Vagina (tissue), 2 donors: ENCODE results near the gene PRKCE. TPM values are rescaled to one million over a fixed set of nuclear protein-coding genes. Genes with fewer than 3 reads are reported as not detected.
A peak's percentile ranks its signal among the peaks of the same experiment; 100 is the strongest.
"Not testable (repeated sequence)": the region's sequence is repeated elsewhere in the genome, so short reads cannot be mapped to it uniquely, and the experiment has no call there.

Source experiments
- DNase-seq, 2 donors: peaks; one replicate each; pipeline ENCODE4 v3.0.0-alpha.2; 2017; ENCODE audit errors: extremely low spot score in 2 of 2
- H3K27ac ChIP-seq: fragments of 200-600 bp; sonication (generic); one replicate; pipeline ENCODE4 v1.5.1; 2019
- H3K27me3 ChIP-seq: fragments of 200-600 bp; sonication (generic); one replicate; pipeline ENCODE4 v1.5.1; 2019
- H3K36me3 ChIP-seq, 2 donors: fragments of 200-600 bp; sonication (generic); one replicate each; pipeline ENCODE4 v1.5.1; 2017 to 2019
- H3K4me1 ChIP-seq: fragments of 200-600 bp; sonication (generic); one replicate; pipeline ENCODE4 v1.5.1; 2019
- H3K4me3 ChIP-seq, 2 donors: fragments of 200-600 bp; sonication (generic); 1 replicate in 1 of 2; 2 replicates in 1 of 2; pipeline ENCODE4 v1.5.1; 2016 to 2019
- H3K9me3 ChIP-seq: fragments of 200-600 bp; sonication (generic); one replicate; pipeline ENCODE4 v1.5.1; 2019
- POLR2A ChIP-seq, 2 donors: fragments of 450-650 bp; IDR thresholded peaks; one replicate each; pipeline ENCODE4 v1.6.1; 2017; ENCODE audit warnings: antibody characterized with exemption in 2 of 2, mild to moderate bottlenecking in 2 of 2, moderate library complexity in 2 of 2
- POLR2AphosphoS5 ChIP-seq, 2 donors: sonication (generic); formaldehyde crosslinking; IDR thresholded peaks; one replicate each; pipeline ENCODE4 v1.9.0; 2017; ENCODE audit warnings: antibody characterized with exemption in 2 of 2, mild to moderate bottlenecking in 2 of 2, low read depth in 1 of 2; ENCODE audit not compliant: insufficient read depth in 1 of 2
- intact Hi-C: fragments of 100-400 bp; cut with DNase I; formaldehyde crosslinking; loops from one replicate; pipeline ENCODE4 v1.15.1; 2023
- total RNA-seq: library from RNA; depleted of rRNA; stranded (reverse); fragments of >200 nt; gene quantifications from one replicate; pipeline ENCODE4 v1.2.3, GENCODE V29; 2016
- TF ChIP-seq, protein P1 (sequence below), 3 experiments: fragments of 450-650 bp in 2 of 3; fragments of 200-600 bp in 1 of 3; sonication (generic) in 1 of 3; IDR thresholded peaks; one replicate each; pipeline ENCODE4 v1.5.1; 2017 to 2019; ENCODE audit warnings: antibody characterized with exemption in 3 of 3, mild to moderate bottlenecking in 2 of 3, moderate library complexity in 2 of 3

The PRKCE gene
- total RNA-seq, 1 donor from 2014 or later, result 11.8 TPM

DNA sequence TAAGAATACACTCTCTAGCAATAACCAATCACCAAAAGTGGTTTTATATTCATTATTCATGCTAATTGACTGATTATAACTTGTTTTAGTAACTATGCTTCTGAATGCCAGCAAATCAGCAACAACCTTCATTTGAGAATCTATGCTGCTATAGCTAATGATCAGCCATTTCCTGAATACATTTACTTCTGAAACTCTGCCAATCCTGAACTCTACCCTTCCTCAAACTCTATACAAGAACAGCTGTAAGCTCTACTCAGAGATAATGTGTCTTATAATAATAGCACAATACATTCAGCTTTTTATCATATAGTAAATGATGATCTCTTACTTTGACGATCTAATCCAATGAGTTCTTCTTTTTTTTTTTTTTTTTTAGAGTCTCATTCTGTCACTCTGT, 560.0 kb downstream of the PRKCE start:
- Histone ChIP-seq H3K27ac (no peak overlapping the region), H3K36me3 (no peaks in the 10 kb centered on the region), H3K27me3 (no peaks in the 10 kb centered on the region), H3K4me3 (no peak overlapping the region), H3K4me1 (no peaks in the 10 kb centered on the region), H3K9me3 (peaks cover 2% of the 10 kb centered on the region)
- no peak for DNase-seq
- intact Hi-C loops, result no loop called here
- TF ChIP-seq POLR2AphosphoS5 (IDR thresholded peaks at IDR 0.05; ENCODE audit: insufficient read depth in 1 of 2, low read depth in 1 of 2), result no peak
- TF ChIP-seq, protein P1, sequence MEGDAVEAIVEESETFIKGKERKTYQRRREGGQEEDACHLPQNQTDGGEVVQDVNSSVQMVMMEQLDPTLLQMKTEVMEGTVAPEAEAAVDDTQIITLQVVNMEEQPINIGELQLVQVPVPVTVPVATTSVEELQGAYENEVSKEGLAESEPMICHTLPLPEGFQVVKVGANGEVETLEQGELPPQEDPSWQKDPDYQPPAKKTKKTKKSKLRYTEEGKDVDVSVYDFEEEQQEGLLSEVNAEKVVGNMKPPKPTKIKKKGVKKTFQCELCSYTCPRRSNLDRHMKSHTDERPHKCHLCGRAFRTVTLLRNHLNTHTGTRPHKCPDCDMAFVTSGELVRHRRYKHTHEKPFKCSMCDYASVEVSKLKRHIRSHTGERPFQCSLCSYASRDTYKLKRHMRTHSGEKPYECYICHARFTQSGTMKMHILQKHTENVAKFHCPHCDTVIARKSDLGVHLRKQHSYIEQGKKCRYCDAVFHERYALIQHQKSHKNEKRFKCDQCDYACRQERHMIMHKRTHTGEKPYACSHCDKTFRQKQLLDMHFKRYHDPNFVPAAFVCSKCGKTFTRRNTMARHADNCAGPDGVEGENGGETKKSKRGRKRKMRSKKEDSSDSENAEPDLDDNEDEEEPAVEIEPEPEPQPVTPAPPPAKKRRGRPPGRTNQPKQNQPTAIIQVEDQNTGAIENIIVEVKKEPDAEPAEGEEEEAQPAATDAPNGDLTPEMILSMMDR (IDR thresholded peaks at IDR 0.05), result no peak

DNA sequence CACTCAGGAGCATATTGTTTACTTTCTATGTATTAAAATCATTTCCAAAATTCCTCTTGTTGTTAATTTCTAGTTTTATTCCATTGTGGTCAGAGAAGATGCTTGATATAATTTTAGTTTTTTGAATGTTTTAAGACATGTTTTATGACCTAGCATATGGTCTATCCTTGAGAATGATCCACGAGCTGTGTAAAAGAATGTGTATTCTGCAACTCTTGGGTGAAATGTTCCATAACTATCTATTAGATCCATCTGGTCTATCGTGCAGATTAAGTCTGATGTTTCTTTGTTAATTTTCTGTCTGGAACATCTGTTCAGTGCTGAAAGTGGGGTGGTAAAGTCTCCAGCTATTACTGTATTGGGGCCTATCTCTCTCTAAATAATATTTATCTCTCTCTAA, 562.4 kb downstream of the PRKCE start:
- no peaks in the 10 kb centered on the region for H3K36me3 ChIP-seq
- TF ChIP-seq POLR2AphosphoS5 (IDR thresholded peaks at IDR 0.05; ENCODE audit: insufficient read depth in 1 of 2, low read depth in 1 of 2) (no peak), POLR2A (IDR thresholded peaks at IDR 0.05) (no peak)
- TF ChIP-seq, protein P1 (IDR thresholded peaks at IDR 0.05), result no peak
- no peak overlapping the region for H3K27ac ChIP-seq
- H3K9me3 ChIP-seq, result peaks cover under 1% of the 10 kb centered on the region
- H3K27me3 ChIP-seq, result no peaks in the 10 kb centered on the region
- intact Hi-C loops, result no loop called here
- no peaks in the 10 kb centered on the region for H3K4me1 ChIP-seq
- no peak for DNase-seq
- no peak overlapping the region for H3K4me3 ChIP-seq

DNA sequence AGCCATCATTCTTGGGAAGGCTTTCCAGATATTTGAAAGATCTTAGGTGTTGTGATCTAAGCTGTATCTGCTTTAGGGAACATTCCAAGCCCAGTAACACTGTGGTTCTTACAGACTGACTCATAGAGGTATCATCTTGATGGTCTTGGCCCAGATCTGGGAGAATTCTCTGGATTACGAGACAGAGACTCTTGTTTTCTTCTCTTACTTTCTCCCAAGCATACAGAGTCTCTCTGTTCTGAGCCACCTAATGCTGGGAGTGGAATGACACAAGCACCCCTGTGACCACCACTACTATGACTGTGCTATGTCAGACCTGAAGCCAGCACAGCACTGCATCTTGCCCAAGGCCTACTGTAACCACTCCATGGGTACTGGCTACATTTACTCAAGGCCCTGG, 564.7 kb downstream of the PRKCE start:
- intact Hi-C loops, result no loop called here
- Histone ChIP-seq H3K9me3 (no peaks in the 10 kb centered on the region), H3K36me3 (no peaks in the 10 kb centered on the region), H3K4me3 (no peak overlapping the region), H3K27me3 (no peaks in the 10 kb centered on the region), H3K4me1 (no peaks in the 10 kb centered on the region), H3K27ac (no peak overlapping the region)
- DNase-seq, result no peak
- TF ChIP-seq POLR2AphosphoS5 (IDR thresholded peaks at IDR 0.05; ENCODE audit: insufficient read depth in 1 of 2, low read depth in 1 of 2), result no peak
- TF ChIP-seq, protein P1 (IDR thresholded peaks at IDR 0.05), result no peak
- TF ChIP-seq POLR2A (IDR thresholded peaks at IDR 0.05), result no peak

DNA sequence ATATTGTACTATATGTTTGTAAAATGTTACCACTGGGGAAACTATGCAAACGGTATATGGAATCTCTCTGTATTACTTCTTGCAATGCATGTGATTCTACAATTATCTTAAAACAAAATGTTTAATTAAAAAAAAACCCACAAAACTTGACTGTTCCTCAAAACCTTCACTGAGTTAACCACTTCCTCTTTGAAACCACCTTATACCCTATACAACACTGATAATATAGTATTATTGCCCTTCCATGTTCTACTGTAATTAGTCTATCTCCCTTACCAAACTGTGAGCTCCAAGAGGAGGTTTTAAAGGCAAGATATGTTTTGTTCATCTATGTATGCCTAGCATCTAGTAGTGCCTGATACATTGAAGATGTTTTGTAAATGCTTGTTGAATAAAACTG, 572.0 kb downstream of the PRKCE start:
- H3K36me3 ChIP-seq, H3K27ac ChIP-seq, H3K27me3 ChIP-seq, H3K4me1 ChIP-seq, DNase-seq, H3K9me3 ChIP-seq, H3K4me3 ChIP-seq, intact Hi-C loops: not testable (repeated sequence)

DNA sequence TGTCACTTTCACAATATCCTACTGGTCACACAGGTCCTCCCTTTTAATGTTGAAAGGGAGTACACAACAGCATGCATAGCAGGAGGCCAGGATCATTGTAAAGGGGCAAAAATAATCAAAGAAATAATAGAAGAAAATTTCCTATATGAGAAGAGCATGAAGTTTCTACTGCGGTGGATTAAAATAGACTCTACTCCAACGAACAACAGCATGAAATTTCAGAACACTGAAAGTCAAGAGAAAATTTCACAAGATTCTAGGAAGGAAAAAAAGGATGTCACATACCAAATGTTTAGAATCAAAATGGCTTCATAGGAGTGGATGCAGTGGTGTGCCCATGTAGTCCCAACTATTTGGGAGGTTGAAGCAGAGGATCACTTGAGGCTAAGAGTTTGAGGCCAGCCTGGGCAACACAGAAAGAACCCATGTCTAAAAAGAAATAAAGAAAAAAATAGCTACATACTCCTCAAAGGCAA, 573.7 kb downstream of the PRKCE start:
- H3K4me3 ChIP-seq, result no peak overlapping the region
- TF ChIP-seq, protein P1 (IDR thresholded peaks at IDR 0.05), result no peak
- TF ChIP-seq POLR2AphosphoS5 (IDR thresholded peaks at IDR 0.05; ENCODE audit: insufficient read depth in 1 of 2, low read depth in 1 of 2) (peak in 1 of 2 donors; percentile 8), POLR2A (IDR thresholded peaks at IDR 0.05) (no peak)
- no peaks in the 10 kb centered on the region for H3K9me3 ChIP-seq
- no peak for DNase-seq
- no peaks in the 10 kb centered on the region for H3K27me3 ChIP-seq
- intact Hi-C loops, result no loop called here
- no peak overlapping the region for H3K27ac ChIP-seq
- H3K36me3 ChIP-seq, result no peaks in the 10 kb centered on the region
- peaks cover 4% of the 10 kb centered on the region for H3K4me1 ChIP-seq

DNA sequence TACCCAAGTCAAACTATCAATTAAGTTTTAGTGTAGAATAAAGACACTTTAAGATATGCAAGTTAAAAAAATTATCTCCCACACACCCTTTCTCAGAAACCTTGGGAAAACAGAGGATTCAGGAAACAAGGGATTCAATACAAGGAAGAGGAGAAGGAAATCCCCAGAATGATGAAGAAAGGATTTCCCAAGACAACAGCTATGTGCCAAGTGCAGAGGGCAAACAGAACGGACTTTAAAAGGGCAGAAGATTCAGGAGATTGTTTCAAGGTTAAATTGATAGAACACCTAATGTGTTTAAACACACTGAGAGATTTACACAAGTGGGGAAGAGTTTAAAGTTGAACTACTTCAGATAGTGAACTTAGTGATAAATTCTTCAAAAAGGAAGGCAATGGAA, 574.3 kb downstream of the PRKCE start:
- Histone ChIP-seq H3K4me1 (peaks cover 5% of the 10 kb centered on the region), H3K36me3 (no peaks in the 10 kb centered on the region), H3K27ac (no peak overlapping the region), H3K4me3 (no peak overlapping the region), H3K27me3 (no peaks in the 10 kb centered on the region), H3K9me3 (no peaks in the 10 kb centered on the region)
- DNase-seq, result no peak
- TF ChIP-seq POLR2A (IDR thresholded peaks at IDR 0.05) (no peak), POLR2AphosphoS5 (IDR thresholded peaks at IDR 0.05; ENCODE audit: insufficient read depth in 1 of 2, low read depth in 1 of 2) (no peak)
- TF ChIP-seq, protein P1 (IDR thresholded peaks at IDR 0.05), result no peak
- intact Hi-C loops, result no loop called here
